ENCODE results near the gene DICER1.

DNA sequence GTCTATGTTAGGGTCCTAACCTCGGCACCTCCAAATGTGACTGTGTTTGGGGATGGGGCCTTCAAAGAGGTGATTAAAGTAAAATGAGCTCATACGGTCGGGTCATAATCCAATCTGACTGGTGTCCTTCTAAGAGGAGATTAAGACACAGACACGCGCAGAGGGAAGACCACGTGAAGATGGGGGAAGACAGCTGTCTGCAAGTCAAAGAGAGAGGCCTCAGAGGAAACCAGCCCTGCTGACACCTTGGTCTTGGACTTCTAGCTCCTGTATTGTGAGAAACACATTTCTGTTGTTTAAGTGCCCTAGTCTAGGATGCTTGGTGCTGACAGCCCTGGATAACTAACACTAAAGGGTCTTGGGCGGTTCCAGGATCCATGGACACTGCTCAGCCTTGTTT, 109.6 kb downstream of the DICER1 start:
- TF ChIP-seq LEF1 (IDR thresholded peaks at IDR 0.05; ENCODE audit: borderline replicate concordance) = no peak
- TF ChIP-seq SP1 (IDR thresholded peaks at IDR 0.05) = no peak
- no peak for TF ChIP-seq FOXM1 (IDR thresholded peaks at IDR 0.05; ENCODE audit: borderline replicate concordance)
- TF ChIP-seq ELF4 (IDR thresholded peaks at IDR 0.05) = no peak
- no peak for TF ChIP-seq NFRKB (IDR thresholded peaks at IDR 0.05)
- TF ChIP-seq TARDBP (IDR thresholded peaks at IDR 0.05) = no peak

All from HEK293T (cell line).